ENCODE measurements around the gene SYNJ2.

SYNJ2 gene

DNA sequence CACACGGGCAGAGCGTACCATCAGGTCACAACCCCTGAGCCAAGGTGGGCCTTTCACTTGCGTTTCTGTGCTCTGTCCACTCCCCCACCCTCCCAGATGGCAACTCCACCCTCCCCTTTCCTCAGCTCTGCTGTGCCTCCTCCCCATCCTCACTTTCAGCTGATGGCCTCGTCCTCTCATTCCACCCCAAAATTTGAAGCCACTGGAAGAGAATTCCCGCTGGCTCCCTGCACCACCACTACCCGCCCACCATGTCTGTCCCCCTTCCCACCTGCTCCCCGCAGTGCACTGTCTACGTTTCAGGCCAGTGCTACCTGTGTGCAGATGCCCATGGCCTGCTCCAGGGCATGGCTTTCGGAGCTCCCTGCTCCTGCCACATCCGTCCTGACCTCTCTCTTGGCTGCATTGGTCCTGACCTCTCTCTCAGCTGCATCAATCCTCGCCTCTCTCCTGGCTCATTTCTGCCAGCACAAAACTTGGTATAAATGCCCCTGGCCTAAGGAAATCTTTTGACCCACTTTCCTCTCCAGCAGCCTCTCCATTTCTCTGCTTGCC lies 24.0 kb downstream of the SYNJ2 start:
- Histone ChIP-seq H3K4me1 (ENCODE audit: low read depth, poor library complexity, severe bottlenecking) (peaks cover 29% of the 10 kb centered on the region), H3K79me2 (ENCODE audit: insufficient read depth, low read depth) (no peaks in the 10 kb centered on the region), H3K27ac (no peak overlapping the region), H4K20me1 (ENCODE audit: insufficient read depth) (0 out of 2 replicates have a peak, but pooled peaks cover 5% of the 10 kb centered on the region), H3K9ac (no peak overlapping the region), H3K27me3 (ENCODE audit: insufficient read depth, low read depth) (no peaks in the 10 kb centered on the region), H3K36me3 (ENCODE audit: insufficient read depth) (no peaks in the 10 kb centered on the region), H2AFZ (ENCODE audit: low read depth) (no peak overlapping the region), H3K4me2 (no peak overlapping the region), H3K4me3 (IDR thresholded peaks at IDR 0.05; ENCODE audit: insufficient read depth, low read depth, low read length) (no peak overlapping the region)
- no peak for TF ChIP-seq CTCF (conservative IDR thresholded peaks at IDR 0.05; ENCODE audit: low read depth, low read length)

- no peak overlapping the region for H3K4me2 ChIP-seq
- H3K9ac ChIP-seq, result no peak overlapping the region
- no peaks in the 10 kb centered on the region for H3K27me3 ChIP-seq (ENCODE audit: insufficient read depth, low read depth)
- H3K4me3 ChIP-seq (IDR thresholded peaks at IDR 0.05; ENCODE audit: insufficient read depth, low read depth, low read length), result no peak overlapping the region
- no peak for TF ChIP-seq CTCF (conservative IDR thresholded peaks at IDR 0.05; ENCODE audit: low read depth, low read length)
- H4K20me1 ChIP-seq (ENCODE audit: insufficient read depth), result 0 out of 2 replicates have a peak, but pooled peaks cover 5% of the 10 kb centered on the region
- no peaks in the 10 kb centered on the region for H3K79me2 ChIP-seq (ENCODE audit: insufficient read depth, low read depth)
- peaks cover 29% of the 10 kb centered on the region for H3K4me1 ChIP-seq (ENCODE audit: low read depth, poor library complexity, severe bottlenecking)
- H2AFZ ChIP-seq (ENCODE audit: low read depth), result no peak overlapping the region
- no peaks in the 10 kb centered on the region for H3K36me3 ChIP-seq (ENCODE audit: insufficient read depth)
- no peak overlapping the region for H3K27ac ChIP-seq
These were observed 24.7 kb downstream of the SYNJ2 start for GRCh38 chr6:158006331-158006730.

DNA sequence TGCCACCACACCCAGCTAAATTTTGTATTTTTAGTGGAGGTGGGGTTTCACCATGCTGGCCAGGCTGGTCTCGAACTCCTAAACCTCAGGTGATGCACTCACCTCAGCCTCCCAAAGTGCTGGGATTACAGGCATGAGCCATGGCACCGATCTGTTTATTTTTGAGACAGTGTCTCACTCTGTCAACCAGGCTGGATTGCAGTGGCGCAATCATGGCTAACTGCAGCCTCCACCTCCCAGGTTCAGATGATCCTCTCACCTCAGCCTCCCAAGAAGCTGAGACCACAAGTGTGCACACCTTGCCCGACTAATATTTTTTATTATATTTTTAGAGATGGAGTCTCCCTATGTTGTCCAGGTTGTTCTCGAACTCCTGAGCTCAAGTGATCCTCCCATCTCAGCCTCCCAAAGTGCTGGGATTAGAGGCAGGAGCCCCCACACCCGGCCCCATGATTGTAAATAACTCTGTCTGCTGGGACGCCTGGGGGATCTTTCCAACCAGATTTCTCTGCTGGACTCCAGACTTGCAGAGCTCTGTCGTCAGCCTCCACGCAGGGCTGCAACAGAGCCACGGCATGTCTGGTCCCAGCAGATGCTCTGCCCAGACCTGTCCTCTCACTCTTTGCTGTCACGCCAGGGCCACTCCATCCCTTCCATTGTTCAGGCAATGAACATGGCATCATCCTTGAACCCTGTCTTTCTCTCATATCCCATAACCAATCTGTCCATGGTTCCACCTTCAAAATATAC lies 25.3 kb downstream of the SYNJ2 start:
- no peaks in the 10 kb centered on the region for H3K36me3 ChIP-seq (ENCODE audit: insufficient read depth)
- no peak overlapping the region for H3K27ac ChIP-seq
- H3K9ac ChIP-seq, result no peak overlapping the region
- no peak for TF ChIP-seq CTCF (conservative IDR thresholded peaks at IDR 0.05; ENCODE audit: low read depth, low read length)
- H3K4me1 ChIP-seq (ENCODE audit: low read depth, poor library complexity, severe bottlenecking), result peaks cover 27% of the 10 kb centered on the region
- H3K4me2 ChIP-seq, result no peak overlapping the region
- no peaks in the 10 kb centered on the region for H3K27me3 ChIP-seq (ENCODE audit: insufficient read depth, low read depth)
- H3K4me3 ChIP-seq (IDR thresholded peaks at IDR 0.05; ENCODE audit: insufficient read depth, low read depth, low read length), result no peak overlapping the region
- H2AFZ ChIP-seq (ENCODE audit: low read depth), result no peak overlapping the region
- H4K20me1 ChIP-seq (ENCODE audit: insufficient read depth), result 0 out of 2 replicates have a peak, but pooled peaks cover 5% of the 10 kb centered on the region
- H3K79me2 ChIP-seq (ENCODE audit: insufficient read depth, low read depth), result no peaks in the 10 kb centered on the region

- H3K36me3 ChIP-seq (ENCODE audit: insufficient read depth), result no peaks in the 10 kb centered on the region
- TF ChIP-seq CTCF (conservative IDR thresholded peaks at IDR 0.05; ENCODE audit: low read depth, low read length), result no peak
- no peak overlapping the region for H3K27ac ChIP-seq
- peaks cover 9% of the 10 kb centered on the region for H3K4me1 ChIP-seq (ENCODE audit: low read depth, poor library complexity, severe bottlenecking)
- 0 out of 2 replicates have a peak, but pooled peaks cover 2% of the 10 kb centered on the region for H4K20me1 ChIP-seq (ENCODE audit: insufficient read depth)
- H3K4me2 ChIP-seq, result no peak overlapping the region
- no peaks in the 10 kb centered on the region for H3K79me2 ChIP-seq (ENCODE audit: insufficient read depth, low read depth)
- H3K4me3 ChIP-seq (IDR thresholded peaks at IDR 0.05; ENCODE audit: insufficient read depth, low read depth, low read length), result no peak overlapping the region
- H2AFZ ChIP-seq (ENCODE audit: low read depth), result no peak overlapping the region
- H3K9ac ChIP-seq, result no peak overlapping the region
- no peaks in the 10 kb centered on the region for H3K27me3 ChIP-seq (ENCODE audit: insufficient read depth, low read depth)
These were observed 27.1 kb downstream of the SYNJ2 start for GRCh38 chr6:158008864-158009113.
